C4-2B (cell line): ENCODE results near the gene GSDME.

Experiments
- H3K27ac ChIP-seq: fragments of 450-650 bp; 2 replicates; pipeline ENCODE4 v1.5.1; 2017
- ZFX ChIP-seq: fragments of 450-650 bp; IDR thresholded peaks from 2 replicates; pipeline ENCODE4 v1.6.1; 2017
- TF ChIP-seq, protein P1 (sequence below): fragments of 450-650 bp; conservative IDR thresholded peaks from 2 replicates; pipeline ENCODE4 v1.5.1; 2017; ENCODE audit warnings: mild to moderate bottlenecking

Gene GSDME

DNA sequence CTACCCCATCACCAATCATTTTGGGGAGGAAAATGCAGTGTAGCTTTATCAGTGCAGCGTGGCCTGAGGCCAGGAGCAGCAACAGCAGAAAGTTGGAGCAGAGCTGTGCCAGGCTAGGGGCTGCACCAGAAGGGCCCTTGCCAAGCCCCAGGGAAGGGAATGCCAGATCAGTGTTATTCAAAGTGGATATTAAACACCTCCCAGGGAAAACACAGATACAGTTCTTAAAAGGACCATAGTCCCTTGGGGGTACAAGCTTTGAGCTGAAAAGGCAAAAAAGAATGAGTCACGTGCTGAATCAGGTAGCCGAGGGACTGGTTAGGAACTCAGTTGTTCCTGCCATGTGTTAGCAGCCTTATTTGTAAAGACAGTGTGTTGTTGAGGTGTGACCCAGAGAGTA, 54.0 kb downstream of the GSDME start:
- no peak overlapping the region for H3K27ac ChIP-seq
- TF ChIP-seq, protein P1, sequence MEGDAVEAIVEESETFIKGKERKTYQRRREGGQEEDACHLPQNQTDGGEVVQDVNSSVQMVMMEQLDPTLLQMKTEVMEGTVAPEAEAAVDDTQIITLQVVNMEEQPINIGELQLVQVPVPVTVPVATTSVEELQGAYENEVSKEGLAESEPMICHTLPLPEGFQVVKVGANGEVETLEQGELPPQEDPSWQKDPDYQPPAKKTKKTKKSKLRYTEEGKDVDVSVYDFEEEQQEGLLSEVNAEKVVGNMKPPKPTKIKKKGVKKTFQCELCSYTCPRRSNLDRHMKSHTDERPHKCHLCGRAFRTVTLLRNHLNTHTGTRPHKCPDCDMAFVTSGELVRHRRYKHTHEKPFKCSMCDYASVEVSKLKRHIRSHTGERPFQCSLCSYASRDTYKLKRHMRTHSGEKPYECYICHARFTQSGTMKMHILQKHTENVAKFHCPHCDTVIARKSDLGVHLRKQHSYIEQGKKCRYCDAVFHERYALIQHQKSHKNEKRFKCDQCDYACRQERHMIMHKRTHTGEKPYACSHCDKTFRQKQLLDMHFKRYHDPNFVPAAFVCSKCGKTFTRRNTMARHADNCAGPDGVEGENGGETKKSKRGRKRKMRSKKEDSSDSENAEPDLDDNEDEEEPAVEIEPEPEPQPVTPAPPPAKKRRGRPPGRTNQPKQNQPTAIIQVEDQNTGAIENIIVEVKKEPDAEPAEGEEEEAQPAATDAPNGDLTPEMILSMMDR, result no peak
- no peak for TF ChIP-seq ZFX

DNA sequence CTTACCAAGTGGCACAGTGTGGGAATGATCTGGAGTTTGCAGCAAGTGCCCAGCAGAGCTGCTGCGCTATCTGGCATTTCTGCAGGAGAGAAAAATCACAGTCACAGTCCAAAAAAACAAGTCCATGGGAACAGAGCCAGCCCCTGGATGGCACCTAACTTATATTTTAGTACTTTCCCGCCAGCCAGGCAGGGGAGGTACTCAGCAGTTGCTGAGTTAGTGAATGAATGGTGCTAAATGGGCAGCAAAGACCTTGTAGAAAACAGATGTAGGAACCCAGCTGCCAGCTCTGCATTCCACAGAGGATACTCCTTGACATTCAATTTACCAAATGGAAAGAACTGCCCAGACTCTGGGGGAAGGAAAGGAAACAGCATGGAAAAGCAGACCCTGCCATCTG, 54.5 kb downstream of the GSDME start:
- H3K27ac ChIP-seq, result no peak overlapping the region
- TF ChIP-seq, protein P1, result no peak
- no peak for TF ChIP-seq ZFX

DNA sequence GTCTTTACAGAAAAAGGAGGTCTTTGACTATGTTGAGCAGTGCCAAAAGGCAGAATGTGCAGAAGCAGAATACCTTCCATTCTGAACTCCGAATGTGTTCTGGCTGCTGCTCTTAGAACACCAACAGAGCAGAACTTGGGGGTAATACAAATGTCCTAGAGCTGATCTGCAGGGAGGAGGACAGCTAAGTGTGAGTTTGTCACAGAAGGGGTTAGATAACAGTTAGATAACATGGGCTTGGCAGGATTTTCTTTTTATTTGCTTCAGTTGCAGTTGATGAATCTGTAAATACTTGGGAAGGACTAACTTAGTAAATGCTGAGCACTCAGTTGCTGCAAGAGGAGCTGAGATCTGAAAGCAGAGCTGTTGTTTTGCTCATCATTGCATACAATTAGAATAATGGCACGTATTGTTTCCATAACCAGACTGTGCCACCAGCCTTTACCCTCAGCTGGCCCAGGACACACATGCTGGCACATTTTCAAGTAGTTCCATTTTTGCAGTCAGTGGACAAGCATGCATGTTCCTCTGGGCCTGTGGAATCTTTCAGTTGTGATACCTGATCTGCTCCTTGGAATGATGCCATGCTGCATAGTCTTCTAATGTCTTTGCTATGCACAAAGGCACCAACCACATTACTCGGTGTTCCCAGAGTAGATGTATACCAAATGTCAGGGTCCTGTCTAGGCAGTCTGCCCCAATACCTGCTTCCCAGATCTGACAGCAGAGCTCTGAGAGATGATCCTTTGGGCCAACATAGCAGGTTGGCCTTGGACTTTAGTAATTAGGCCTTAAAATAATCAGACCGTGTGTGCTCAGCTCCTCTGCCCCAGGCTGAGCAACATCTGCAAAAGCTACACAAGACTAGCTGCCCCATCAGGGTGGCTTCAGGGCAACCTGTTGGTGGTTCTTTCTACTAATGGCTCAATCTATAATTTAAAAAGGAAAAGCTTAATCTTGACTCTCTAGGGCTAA, 55.7 kb downstream of the GSDME start:
- H3K27ac ChIP-seq, result peak overlapping the region; percentile 33
- TF ChIP-seq, protein P1, result no peak
- no peak for TF ChIP-seq ZFX

DNA sequence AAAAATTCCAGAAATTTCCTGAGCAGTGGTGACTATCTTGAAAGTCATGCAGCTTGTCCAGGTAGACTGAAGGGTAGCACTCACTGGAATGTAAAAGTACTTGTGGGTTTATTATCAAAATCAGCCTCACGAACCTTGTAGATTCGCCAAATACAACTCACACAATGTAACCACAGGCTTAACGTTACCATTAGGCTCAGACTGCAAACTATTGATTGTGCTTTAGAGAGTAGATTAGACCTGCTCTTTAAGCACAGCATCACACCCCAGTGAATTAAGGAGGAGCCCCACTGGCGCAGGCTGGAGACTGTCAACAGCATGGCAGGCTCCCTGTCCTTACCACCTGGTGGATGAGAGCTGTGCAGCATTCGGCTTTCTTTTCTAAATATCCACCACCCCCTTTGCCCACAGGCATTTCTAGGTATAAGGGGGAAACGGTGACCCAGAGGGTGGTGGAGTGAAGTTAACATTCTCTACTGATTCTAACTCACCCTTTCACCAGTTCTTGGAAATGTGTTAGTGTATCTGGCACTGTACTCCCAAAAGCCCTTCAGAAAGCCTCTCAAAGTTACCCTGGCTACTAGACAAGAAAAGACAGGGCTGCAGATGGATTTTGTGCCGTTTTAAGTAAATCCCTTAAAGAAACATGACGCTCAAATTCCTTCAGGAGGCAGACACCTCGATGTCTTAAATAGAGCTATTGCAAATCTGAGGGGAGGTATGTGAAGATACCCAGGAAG, 56.6 kb downstream of the GSDME start:
- TF ChIP-seq ZFX, result no peak
- TF ChIP-seq, protein P1, result no peak
- peak overlapping the region; percentile 33; the same call in 1 of the 2 replicates for H3K27ac ChIP-seq

DNA sequence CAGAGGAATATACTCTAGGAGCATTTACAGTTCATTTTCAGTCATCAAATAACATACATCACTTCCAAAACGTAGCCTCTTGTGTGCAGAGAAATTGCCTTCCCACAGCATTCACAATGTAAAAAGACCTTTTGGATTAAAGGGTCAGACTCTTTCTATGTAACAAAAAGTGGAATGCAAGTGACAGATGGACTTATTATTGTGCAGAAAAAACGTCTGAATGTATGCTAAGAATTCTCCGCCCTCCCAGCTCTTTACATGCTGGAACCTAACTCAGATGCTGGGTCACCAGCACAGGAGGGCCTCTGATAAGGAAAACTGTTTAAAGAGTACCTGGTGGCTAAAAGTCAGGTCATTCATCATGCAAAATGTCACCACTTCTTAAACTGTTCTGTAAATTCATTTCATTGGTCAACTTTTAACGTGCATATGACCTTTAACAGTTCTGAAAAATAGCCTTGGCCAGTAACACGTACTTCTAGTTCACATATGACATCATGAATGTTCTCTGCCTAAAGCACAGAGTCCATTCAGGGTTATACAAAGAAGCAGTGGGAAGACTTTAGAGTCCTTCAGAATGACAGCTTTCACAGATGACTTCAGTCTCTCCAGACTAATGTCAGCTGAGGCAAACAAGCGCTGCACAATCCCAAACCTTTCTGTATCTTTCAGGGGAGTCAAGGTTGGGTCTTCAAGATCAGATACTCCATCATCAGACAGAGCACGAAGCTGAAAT, 58.6 kb downstream of the GSDME start:
- TF ChIP-seq ZFX, result no peak
- TF ChIP-seq, protein P1, result no peak
- H3K27ac ChIP-seq, result no peak overlapping the region

DNA sequence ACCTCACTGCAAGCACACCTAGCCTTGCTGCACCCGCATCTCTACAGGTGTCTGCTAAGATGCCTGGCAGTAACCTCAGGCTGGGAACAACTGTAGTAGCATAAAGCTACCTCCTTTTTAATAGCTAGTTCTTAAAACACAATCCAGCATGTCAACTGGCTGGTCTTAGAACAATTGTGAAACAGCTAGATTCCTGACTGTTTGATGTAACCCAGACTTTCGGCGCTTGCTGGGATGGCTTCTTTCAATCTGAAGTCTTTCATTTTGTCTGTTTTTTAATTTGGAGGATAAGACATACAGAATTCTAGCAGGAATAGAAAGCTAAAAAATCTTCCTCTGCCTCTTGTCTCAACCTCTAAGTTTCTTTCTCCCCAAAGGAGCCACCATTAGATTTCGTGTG, 59.8 kb downstream of the GSDME start:
- TF ChIP-seq, protein P1, result no peak
- TF ChIP-seq ZFX, result no peak

More for the DNA sequence above, 59.8 kb downstream of the GSDME start:
- H3K27ac ChIP-seq, result no peak overlapping the region
